PFSK-1 (cell line): ENCODE results near the gene CTCF.

Source experiments
- POLR2AphosphoS5 ChIP-seq: IDR thresholded peaks from 2 replicates; pipeline ENCODE4 v1.6.1; 2012; ENCODE audit warnings: low read depth, mild to moderate bottlenecking, control low read depth, low read length, moderate library complexity
- REST ChIP-seq, 2 experiments: IDR thresholded peaks; 2 replicates each; pipeline versions ENCODE4 v1.6.1 to v1.8.0; 2011 to 2012; ENCODE audit warnings: low read depth in 2 of 2, low read length in 2 of 2, control low read depth in 1 of 2, inconsistent platforms in 1 of 2, mild to moderate bottlenecking in 1 of 2, moderate library complexity in 1 of 2; ENCODE audit not compliant: insufficient read depth in 1 of 2

- TF ChIP-seq POLR2AphosphoS5 (no peak), REST (IDR thresholded peaks at IDR 0.05; ENCODE audit: insufficient read depth in 1 of 2, low read depth in 2 of 2, low read length in 2 of 2) (peak; percentile 75 to 93)
Measured at GRCh38 chr16:67661101-67661761, 98.9 kb downstream of the CTCF start.
